ENCODE data around the gene C21orf58.

Gene C21orf58

DNA sequence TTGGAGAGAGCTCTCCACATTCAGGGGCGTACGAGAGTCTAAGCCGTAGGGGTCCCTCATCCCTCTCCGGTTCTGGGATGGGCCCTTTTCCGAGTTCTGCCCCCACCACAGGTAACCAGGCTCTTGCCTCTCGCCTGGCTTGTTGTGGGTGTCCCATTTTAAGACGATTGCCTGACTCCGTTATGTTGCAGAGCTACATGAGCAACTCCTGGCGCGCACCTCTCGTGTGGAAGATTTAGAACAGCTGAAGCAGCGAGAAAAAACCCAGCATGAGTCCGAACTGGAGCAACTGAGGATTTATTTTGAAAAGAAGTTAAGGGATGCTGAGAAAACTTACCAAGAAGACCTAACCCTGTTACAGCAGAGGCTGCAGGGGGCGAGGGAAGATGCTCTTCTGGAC is 29.2 kb upstream of the C21orf58 start:
- DNase-seq (ENCODE audit: low read depth): no peak

DNA sequence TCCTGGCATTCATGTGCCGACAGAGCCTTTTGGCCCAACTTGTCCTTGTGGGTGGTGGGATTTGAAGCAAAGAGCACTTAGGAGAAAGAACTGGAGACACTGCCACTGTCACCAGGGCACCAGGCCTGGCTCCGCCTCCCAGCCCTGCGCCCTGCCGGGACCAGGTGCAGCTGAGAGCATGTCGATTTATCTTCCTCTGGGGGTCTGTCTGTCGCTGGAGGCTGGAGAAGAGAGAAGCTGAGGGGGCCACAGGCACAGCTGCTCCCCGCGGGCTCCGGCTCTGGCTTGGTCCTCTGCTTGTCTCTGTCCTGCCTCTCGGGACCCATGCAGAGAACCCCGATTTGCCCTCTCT is 28.5 kb upstream of the C21orf58 start:
- DNase-seq (ENCODE audit: low read depth): no peak

DNA sequence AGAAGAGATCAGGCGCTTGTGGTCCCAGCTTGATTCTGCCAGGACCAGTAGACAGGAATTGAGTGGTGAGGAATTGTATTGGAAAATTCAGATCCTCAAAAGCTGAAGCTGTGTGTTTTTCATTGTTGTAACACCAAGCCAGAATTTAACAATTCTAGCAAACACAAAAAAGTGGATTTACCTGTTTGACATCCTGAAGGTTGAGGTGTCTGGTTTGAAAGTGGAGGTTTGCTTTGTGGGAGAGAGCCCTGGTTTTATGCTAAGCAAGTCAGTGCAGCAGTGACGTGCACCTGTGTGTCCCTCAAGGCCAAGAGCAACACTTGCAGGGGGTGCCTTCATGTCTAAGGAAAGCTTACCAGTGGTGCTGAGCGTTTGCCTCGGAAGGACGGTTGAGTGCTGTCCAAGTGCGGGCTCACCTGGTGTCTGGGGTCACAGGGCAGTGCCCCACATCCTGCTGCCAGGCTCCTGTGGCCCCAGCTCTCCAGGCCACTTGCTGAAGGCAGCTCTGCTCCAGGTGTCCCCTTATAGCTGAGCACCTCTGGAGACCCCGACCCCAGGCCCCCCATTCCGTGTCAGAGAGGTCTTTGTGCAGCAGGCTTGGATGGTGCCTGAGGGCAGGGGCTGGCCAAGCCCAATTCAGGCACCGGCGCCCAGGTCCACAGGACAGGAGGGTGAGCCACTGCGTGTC is 27.9 kb upstream of the C21orf58 start:
- no peak for DNase-seq (ENCODE audit: low read depth)

DNA sequence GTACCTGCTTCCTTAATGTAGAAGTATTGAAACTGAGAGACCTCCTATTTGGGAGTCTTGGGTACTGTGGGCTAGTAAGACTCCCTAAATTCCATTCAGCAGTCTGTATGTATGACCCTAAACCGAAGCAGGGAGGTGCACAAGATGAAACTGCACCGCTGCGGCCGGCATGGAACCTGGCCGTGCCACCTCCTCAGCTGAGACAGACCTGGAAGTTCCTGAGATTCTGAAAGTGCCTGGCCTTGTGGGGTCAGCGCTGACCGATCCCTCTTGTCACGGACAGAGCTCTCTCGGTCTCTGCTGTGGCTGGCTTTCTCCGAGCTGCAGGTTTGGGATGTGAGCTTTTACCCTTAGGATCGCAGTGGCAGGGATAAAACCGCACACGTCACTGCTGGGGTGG is 27.3 kb upstream of the C21orf58 start:
- DNase-seq (ENCODE audit: low read depth): no peak

DNA sequence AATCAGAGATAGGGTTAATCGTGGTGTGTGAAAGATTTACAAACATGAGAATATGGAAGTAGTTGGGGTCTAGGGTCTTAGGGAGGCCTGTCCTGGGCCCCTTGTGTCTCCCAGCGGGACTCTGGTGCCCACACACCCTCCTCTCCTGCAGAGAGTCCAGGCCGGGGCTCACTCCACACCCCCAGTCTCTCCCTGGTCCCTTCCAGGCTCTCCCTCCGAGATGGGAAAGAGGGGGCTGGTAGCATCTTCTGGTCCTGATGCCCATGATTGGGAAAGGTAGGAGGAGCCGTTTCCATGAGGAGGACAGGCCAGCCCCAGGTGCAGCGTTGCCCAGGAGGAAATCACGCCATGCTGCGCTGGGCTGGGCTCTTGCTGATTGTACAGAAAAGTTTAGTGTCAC is 26.9 kb upstream of the C21orf58 start:
- DNase-seq (ENCODE audit: low read depth): no peak

DNA sequence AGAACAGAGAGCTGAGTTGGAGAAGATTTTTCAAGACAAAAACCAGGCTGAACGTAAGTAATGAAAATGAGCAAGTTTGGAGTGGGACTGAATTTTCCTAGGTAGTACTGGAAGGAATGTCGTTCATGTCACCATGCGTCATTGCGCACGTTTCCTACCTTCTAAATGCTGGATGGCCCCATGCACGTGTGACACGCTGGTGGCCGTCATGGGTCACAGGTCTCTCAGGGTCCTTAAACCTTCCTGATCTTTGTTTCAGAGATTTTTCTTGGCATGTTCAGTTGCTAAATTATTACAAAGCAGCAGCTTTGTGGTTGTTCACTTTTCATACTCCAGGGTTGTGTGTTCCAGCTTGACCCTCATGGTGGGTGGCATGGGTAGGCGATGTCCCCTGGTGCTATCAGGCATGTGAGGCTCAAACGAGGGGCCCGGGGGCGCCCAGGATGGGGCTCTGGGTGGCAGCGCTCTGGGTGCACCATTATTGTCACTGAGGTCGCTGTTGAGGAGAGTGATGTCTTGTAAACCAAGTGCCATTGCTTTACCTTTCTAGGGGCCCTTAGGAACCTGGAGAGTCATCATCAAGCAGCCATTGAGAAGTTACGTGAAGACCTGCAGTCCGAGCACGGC is 25.6 kb upstream of the C21orf58 start:
- no peak for DNase-seq (ENCODE audit: low read depth)

DNA sequence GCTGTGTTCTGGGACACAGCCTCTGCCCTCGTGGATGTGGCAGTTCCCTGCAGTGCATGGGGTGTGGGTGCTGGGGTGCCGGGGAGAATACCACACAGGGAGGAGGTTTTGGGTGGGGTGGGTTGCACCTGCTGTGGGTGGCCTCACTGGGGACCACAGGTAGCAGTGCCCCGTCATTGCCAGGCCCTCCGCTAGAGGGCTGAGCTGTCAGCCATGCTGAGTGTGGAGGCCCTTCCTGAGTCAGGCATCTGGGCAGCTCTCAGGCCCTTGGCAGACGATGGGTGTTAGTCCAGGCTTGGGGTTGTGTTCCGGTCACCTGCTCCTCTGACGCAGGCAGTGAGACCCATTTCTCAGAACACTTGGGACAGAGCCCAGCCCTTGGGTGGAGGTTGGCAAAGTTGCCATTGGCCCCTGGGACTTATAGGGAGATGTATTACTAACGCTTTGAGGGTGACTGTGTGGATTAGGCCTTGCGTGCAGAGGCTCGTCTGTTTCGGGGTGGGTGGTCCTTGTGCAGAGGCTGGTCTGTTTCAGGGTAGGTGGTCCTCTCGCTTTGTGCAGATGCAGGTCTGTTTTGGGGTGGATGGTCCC is 24.2 kb upstream of the C21orf58 start:
- DNase-seq (ENCODE audit: low read depth): no peak

DNA sequence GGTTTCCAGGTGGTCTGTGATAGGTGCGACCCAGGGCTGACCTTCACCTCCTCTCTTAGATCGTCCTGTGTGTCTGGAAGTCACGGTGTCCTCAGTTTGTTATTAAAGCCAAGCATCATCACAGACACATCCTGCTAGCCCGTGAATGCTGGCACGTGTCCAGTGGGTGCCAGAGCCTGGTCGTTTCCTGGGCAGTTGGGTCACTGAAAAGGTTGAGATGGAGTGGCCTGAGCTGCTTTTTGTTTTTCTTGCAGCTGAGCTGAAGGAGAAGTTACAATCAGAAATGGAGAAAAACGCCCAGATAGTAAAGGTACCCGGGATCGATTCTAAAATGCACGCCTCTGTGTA is 23.5 kb upstream of the C21orf58 start:
- no peak for DNase-seq (ENCODE audit: low read depth)

DNA sequence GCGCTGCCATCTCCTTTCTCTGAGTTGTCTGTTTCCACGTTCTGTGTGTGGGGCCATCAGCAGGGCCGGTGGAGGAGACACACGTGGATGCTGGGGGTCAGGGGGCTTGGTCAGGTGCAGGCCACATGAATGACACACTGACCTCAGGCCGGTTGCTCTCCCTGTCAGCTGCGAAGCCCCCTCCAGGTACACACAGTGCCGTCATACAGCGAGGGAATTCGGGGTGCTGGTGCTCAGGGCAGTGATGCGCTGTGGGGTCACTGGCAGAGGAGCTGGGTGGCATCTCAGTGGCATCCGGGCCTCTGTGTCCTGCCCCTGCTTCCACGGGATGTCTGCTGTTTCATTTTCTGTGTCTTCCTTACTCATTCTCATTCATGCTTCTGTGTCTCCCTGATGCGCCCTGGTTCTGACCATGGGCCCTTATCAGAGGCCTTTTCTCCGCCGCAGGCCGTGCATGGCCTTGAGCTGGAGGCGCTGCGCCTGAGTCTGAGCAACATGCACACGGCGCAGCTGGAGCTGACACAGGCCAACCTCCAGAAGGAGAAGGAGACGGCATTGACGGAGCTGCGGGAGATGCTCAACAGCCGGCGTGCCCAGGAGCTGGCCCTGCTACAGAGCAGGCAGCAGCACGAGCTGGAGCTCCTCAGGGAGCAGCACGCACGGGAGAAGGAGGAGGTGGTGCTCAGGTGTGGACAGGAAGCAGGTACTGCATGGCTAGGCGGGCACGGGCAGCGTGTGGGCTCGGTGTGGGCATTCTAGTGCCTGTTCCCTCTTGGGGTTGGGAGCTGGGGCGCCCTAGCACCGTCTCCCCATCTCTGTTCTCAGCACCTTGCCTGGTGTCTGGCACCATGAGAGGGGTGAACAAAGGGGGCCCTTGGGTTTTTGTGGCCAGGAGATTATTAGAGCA is 22.9 kb upstream of the C21orf58 start:
- DNase-seq (ENCODE audit: low read depth): no peak

DNA sequence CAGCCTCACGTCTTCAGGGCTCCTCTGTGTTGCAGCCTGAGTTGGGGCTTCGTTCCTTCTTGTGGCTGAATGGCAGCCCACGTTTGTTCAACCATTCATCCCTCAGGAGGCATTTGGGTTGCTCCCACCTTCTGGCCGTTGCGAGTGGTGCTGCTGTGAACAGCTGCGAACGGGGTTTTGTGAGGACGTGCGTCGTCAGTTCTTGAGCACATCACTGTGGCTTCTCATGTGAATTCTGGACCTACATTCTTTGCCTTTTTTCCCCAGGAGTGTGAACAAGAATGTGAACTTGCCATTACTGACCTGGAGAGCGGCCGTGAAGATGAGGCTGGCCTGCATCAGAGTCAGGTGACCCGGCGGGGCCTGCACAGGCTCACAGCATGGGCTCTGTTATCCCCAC is 22.2 kb upstream of the C21orf58 start:
- DNase-seq (ENCODE audit: low read depth): no peak

DNA sequence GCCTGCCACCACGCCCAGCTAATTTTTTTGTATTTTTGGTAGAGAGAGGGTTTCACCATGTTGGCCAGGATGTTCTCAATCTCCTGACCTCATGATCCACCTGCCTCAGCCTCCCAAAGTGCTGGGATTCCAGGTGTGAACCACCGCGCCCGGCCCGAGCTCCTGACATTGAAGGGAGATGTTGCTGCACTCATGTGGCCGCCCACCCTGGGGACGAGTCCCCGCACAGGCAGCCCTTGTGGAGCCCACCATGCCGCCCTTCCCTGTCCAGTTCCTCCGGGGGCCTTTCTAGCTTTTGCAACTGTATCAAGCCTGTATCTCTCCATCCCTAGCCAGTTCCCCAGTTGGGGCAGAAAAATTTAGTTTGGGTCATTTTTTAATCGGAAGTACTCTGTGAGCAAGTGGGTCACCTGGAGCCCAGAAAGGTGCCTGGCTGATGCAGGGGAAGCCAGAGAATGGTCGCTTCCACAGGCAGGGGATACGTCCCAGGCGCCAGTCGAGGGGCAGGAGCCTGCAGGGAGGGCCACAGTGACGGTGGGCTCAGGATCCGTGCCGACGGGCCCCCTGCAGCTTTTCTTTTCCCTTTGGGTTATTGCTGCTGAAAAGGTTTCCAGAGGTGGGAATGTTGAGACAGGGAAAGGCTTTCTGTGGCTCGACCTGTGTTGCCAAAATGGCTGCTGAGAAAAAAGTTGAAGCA is 20.7 kb upstream of the C21orf58 start:
- no peak for DNase-seq (ENCODE audit: low read depth)

DNA sequence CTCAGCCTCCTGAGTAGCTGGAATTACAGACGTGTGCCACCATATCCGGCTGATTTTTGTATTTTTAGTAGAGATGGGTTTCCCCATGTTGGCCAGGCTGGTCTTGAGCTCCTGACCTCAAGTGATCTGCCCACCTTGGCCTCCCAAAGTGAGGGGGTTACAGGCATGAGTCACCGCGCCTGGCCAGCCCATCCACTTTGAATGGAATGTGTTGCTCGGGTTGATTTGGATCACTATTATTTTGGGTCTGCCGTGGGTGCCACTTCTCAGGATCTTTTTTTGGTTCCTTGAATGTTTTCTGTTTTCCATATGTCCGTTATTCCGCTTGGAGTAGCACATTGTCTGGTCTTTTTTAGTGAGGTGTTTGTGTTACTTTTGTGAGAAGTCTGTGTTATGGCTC is 17.3 kb upstream of the C21orf58 start:
- no peak for DNase-seq (ENCODE audit: low read depth)

DNA sequence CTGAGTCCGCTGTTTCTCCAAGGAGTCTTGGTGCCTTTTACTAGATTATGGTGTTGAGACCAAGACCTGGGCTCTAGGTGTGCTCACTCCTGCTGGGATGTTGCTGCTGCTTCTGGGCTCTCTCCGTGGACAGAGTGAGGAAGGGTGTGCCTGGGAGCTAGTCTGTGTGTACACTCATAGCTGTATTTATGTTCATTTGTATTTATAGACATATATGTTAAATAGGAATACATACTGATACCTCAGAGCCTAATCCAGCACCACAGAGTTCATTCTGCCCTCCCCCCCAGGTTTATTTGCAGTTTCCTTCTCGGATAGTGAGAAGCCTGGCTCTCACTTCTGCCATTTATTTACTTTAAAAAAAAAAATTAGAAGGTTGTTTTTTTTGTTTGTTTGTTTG is 12.9 kb upstream of the C21orf58 start:
- no peak for DNase-seq (ENCODE audit: low read depth)

DNA sequence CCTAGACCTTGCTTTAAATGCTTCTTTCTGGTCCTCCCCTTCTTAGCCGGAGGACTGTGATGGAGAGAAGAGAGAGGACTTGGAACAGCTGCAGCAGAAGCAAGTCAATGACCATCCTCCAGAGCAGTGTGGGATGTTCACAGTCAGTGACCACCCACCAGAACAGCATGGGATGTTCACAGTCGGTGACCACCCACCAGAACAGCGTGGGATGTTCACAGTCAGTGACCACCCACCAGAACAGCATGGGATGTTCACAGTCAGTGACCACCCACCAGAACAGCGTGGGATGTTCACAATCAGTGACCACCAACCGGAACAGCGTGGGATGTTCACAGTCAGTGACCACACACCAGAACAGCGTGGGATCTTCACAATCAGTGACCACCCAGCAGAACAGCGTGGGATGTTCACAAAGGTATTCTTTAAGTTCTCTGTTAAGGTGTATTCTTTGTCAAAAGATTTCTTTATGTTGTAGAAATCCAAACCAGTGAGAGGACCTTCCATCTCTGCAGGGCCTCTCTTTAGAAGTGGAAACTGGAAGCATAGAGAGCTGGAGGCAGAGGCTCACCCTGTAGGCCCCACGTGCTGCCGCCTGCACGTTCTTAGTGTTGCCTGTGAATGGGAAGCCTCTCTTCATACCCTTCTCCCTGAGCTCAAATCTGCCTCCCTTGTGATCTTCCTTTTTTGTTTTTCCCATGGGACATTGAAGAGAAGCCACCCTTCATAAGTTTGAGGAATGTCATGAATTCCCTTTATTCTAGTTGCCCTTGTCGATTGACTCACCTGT is 10.9 kb upstream of the C21orf58 start:
- DNase-seq (ENCODE audit: low read depth): no peak

DNA sequence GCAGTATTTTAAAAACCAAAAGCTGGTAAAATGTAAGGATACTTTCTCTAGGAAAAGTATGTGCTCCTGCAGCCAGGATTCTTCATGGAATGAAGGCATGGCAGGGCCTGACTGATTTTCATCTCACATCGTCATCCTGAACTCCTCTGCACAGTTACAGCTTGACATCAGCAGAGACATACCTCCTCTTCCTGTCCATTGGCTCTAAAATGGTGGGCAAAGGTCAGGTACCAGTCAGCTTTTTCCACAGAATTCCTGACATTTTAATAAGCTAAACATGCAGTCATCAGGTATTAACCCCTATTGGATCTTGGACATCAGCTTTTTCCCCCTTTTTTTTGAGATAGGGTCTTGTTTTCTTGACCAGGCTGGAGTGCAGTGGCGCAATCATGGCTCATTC is 6.1 kb upstream of the C21orf58 start:
- no peak for DNase-seq (ENCODE audit: low read depth)

DNA sequence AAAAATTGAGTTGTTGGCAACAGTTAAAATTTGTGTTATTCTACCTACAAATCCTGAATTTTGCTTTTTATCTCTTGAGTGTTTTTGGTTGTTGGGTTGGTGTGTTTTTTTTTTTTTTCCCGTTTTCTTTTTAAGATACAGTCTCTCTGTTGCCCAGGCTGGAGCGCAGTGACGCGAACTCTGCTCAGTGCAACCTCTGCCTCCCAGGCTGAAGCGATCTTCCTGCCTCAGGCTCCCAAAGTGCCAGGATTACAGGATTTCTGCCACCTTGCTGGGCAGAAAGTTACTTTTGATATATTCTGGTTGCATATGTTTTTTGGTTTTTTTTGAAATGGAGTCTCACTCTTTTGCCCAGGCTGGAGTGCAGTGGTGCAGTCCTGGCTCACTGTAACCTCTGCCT is 4.5 kb upstream of the C21orf58 start:
- DNase-seq (ENCODE audit: low read depth): no peak

DNA sequence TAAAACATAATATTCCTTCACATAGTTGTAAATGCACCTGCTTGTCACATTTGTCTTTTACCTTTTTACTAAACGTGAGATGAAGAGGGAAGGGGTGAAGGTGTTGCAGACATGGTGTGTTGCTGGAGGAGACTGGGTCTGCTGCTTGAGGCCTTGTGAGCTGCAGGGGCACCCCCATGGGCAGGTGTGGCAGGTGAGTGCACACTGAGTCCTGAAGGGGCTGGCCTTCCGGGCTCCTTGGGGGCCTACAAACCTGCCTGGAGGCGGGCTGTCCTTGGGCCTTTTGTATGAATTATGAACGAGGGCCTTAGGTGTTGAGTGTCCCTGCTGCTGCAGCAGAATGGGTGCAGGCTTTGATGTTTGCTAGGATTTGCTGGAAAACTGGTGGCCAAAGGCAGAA is 4.0 kb upstream of the C21orf58 start:
- no peak for DNase-seq (ENCODE audit: low read depth)

DNA sequence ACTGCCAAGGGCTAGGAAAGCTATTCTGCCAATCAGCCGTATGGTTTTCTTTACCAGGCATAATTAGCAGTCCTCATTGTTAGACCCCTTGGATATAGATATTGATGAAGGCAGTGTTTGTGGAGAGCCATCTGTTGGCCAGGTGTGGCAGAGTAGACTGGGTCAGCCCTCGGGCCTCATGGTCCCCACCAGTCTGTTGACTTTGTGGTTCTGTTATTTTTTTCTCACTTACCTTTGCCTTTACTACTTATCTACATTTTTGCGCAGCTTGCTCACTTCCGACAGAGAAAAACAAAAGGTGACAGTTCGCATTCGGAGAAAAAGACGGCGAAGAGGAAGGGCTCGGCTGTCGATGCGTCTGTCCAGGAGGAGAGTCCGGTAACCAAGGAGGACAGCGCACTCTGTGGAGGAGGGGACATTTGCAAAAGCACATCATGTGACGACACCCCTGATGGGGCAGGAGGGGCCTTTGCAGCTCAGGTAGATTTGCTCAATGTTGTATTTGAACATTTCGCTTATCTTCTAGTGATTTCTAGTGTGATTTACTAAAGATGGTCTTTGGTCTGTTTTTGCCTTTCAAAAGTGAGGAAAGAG is 2.5 kb upstream of the C21orf58 start:
- DNase-seq (ENCODE audit: low read depth): no peak

DNA sequence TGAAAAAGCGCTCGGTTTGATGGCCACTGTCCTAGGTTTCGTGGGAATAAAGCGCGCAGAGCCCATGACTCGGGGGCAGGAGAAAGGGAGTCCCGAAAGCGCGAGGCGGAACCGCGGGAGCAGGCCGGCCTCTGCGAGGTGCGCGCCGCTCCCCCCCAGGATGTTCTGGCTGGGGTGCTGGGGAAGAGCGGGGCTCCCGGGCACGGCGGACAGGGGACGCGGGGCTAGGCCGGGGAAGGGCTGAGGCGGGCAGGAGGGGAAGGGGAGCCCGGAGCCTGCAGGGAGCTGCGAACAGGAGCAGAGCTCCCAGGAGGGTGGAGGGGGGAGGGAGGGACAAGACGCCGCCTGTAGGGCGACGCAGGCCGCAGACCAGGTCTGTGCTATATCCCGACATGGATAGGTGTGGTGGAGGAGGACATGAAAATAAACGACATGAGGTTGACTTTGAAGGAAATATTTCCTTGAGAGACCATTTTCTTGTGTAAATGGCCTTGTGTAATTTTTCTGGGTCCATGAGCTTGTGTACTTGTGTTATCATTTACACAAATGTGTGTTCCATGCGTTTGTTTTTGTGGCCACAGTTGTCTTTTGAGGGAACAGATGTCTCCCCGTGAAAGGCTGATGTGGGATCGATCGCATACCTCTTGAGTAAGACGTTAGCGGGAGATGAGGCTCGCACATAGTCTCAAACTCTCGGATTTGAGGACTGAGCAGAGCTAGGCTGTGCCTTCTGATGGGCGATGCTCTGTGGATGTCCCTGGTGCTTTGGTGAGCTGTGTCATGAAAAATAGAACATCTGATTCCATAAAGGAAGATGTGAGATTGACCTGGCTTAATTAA is 1.6 kb upstream of the C21orf58 start:
- DNase-seq (ENCODE audit: low read depth): peak; percentile 20

DNA sequence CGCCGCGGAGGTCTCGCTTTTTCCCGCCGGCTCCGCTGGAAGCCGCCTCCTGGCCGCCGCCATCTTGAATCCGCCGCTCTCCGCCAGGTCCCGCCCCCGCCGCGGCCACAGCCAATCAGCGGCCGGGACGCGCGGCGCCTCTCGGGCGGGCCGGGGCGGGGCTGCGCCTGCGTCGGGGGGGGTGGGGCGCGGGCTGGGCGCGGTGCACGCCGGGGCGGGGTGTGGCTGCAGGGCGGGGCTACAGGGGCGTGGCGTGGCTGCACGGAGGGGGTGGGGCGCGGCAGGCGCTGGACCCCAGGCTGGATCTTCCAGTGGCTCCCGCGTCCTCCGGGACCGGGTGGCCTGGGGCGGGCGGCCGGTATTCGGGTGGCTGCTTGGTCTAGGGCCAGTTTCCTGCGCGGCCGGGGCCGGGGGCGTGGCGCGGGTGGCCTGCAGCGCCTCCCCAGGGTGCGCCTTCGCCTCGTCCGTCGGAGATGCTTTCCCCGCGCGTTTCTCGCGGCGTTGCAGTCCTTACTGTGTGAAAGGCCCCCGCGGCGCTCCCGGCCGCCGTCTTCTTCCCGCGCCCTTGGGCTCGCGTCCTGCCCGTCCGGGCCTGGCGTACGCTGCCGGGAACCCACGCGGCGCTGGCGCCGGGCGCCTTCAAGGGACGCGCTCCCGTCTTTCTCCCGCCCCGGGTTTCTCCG is 861 bp upstream of the C21orf58 start:
- peak; percentile 80 for DNase-seq (ENCODE audit: low read depth)

Measured in stimulated activated CD4-positive, alpha-beta T cell treated with anti-CD3 and anti-CD28 coated beads, Interleukin-2, amount 100 ng/mL, for 4 hours (primary cell).